ENCODE data around the gene USP28.

GRCh38 chr11:113888848-113889247, 13.5 kb upstream of the USP28 start:
- TF ChIP-seq CTCF (IDR thresholded peaks at IDR 0.05) (no peak), POLR2A (IDR thresholded peaks at IDR 0.05) (no peak)
